H9 (cell line): Measurements from ENCODE around the gene DPF3. TPM values are rescaled to one million over a fixed set of nuclear protein-coding genes. Genes with fewer than 3 reads are reported as not detected.

Experiments used
- DNase-seq: peaks from one replicate; pipeline ENCODE4 v3.0.0-alpha.2; 2017
- H2AFZ ChIP-seq: one replicate; pipeline ENCODE4 v1.6.1; 2013; ENCODE audit warnings: mild to moderate bottlenecking, low read length, control low read depth, moderate library complexity
- H2AK5ac ChIP-seq: 2 replicates; pipeline ENCODE4 v1.6.1; 2013; ENCODE audit warnings: low read length, control low read depth, mixed read lengths; ENCODE audit not compliant: insufficient read length
- H2BK120ac ChIP-seq: one replicate; pipeline ENCODE4 v1.6.1; 2013; ENCODE audit warnings: low read depth, mild to moderate bottlenecking, low read length, control low read depth, inconsistent platforms; ENCODE audit not compliant: poor library complexity, severe bottlenecking
- H2BK12ac ChIP-seq: 2 replicates; pipeline ENCODE4 v1.6.1; 2013; ENCODE audit warnings: low read length, control low read depth, mixed read lengths, low read depth; ENCODE audit not compliant: insufficient read length
- H2BK15ac ChIP-seq: 2 replicates; pipeline ENCODE4 v1.6.1; 2013; ENCODE audit warnings: low read depth, low read length, control low read depth
- H2BK20ac ChIP-seq: one replicate; pipeline ENCODE4 v1.6.1; 2013; ENCODE audit warnings: low read depth, mild to moderate bottlenecking, low read length, control low read depth, inconsistent platforms; ENCODE audit not compliant: poor library complexity, severe bottlenecking
- H2BK5ac ChIP-seq: 2 replicates; pipeline ENCODE4 v1.6.1; 2013; ENCODE audit warnings: low read length, control low read depth, mixed read lengths; ENCODE audit not compliant: insufficient read length
- H3K14ac ChIP-seq: 2 replicates; pipeline ENCODE4 v1.6.1; 2013; ENCODE audit warnings: low read length, control low read depth; ENCODE audit not compliant: insufficient read depth
- H3K18ac ChIP-seq: 2 replicates; pipeline ENCODE4 v1.6.1; 2013; ENCODE audit warnings: low read depth, mild to moderate bottlenecking, mixed read lengths, low read length, control low read depth; ENCODE audit not compliant: insufficient read length
- H3K23ac ChIP-seq: 2 replicates; pipeline ENCODE4 v1.6.1; 2013; ENCODE audit warnings: low read length, control low read depth, mixed read lengths, low read depth; ENCODE audit not compliant: insufficient read length
- H3K23me2 ChIP-seq: 2 replicates; pipeline ENCODE4 v1.6.1; 2013; ENCODE audit warnings: low read depth, mild to moderate bottlenecking, mixed read lengths, low read length, control low read depth; ENCODE audit not compliant: insufficient read length, poor library complexity, severe bottlenecking
- H3K27ac ChIP-seq: 2 replicates; pipeline ENCODE4 v1.5.1; 2013; ENCODE audit warnings: low read length, control low read depth, mixed read lengths, low read depth; ENCODE audit not compliant: insufficient read length
- H3K27me3 ChIP-seq: 2 replicates; pipeline ENCODE4 v1.6.1; 2013; ENCODE audit warnings: low read length, control low read depth, inconsistent platforms; ENCODE audit not compliant: insufficient read depth
- H3K4ac ChIP-seq: 2 replicates; pipeline ENCODE4 v1.6.1; 2013; ENCODE audit warnings: low read depth, mild to moderate bottlenecking, control low read depth, inconsistent platforms, low read length, moderate library complexity
- H3K4me1 ChIP-seq: 2 replicates; pipeline ENCODE4 v1.6.1; 2013; ENCODE audit warnings: low read length, control low read depth, inconsistent platforms; ENCODE audit not compliant: insufficient read depth
- H3K4me2 ChIP-seq: 2 replicates; pipeline ENCODE4 v1.6.1; 2013; ENCODE audit warnings: low read length, control low read depth, mixed read lengths; ENCODE audit not compliant: insufficient read length, insufficient read depth
- H3K56ac ChIP-seq: 2 replicates; pipeline ENCODE4 v1.6.1; 2013; ENCODE audit warnings: low read depth, mild to moderate bottlenecking, mixed read lengths, low read length, control low read depth; ENCODE audit not compliant: insufficient read length
- H3K79me1 ChIP-seq: 2 replicates; pipeline ENCODE4 v1.6.1; 2013; ENCODE audit warnings: low read depth, mild to moderate bottlenecking, moderate library complexity, low read length, control low read depth, inconsistent platforms; ENCODE audit not compliant: insufficient read depth, poor library complexity, severe bottlenecking
- H3K79me2 ChIP-seq: 2 replicates; pipeline ENCODE4 v1.6.1; 2013; ENCODE audit warnings: low read length, control low read depth, inconsistent platforms; ENCODE audit not compliant: insufficient read depth
- H3K9ac ChIP-seq: 2 replicates; pipeline ENCODE4 v1.6.1; 2013; ENCODE audit warnings: low read length, control low read depth, mixed read lengths; ENCODE audit not compliant: insufficient read length; ENCODE audit errors: extremely low read depth
- H3K9me3 ChIP-seq: one replicate; pipeline ENCODE4 v1.6.1; 2013; ENCODE audit warnings: low read depth, low read length, inconsistent platforms; ENCODE audit not compliant: control insufficient read depth
- H3T11ph ChIP-seq: one replicate; pipeline ENCODE4 v1.6.1; 2013; ENCODE audit warnings: mild to moderate bottlenecking, low read length, control low read depth, inconsistent platforms
- H4K20me1 ChIP-seq: one replicate; pipeline ENCODE4 v1.6.1; 2013; ENCODE audit not compliant: control insufficient read depth, insufficient read length, insufficient read depth
- H4K5ac ChIP-seq: 2 replicates; pipeline ENCODE4 v1.6.1; 2013; ENCODE audit warnings: low read depth, mild to moderate bottlenecking, mixed read lengths, low read length, control low read depth; ENCODE audit not compliant: insufficient read length
- H4K8ac ChIP-seq: replicated peaks from 2 replicates; pipeline ENCODE4 v1.6.1; 2013; ENCODE audit warnings: low read length, control low read depth, mixed read lengths, low read depth; ENCODE audit not compliant: insufficient read length
- H4K91ac ChIP-seq: 2 replicates; pipeline ENCODE4 v1.6.1; 2013; ENCODE audit warnings: low read depth, mild to moderate bottlenecking, moderate library complexity, mixed read lengths, low read length, control low read depth; ENCODE audit not compliant: insufficient read length
- H3K27ac Mint-ChIP-seq, 3 experiments: 2 replicates in 2 of 3; 3 replicates in 1 of 3; pipeline ENCODE4 v1.8.0; 2020 to 2021; ENCODE audit warnings: mixed read lengths in 3 of 3, mild to moderate bottlenecking in 1 of 3, moderate library complexity in 1 of 3
- H3K27me3 Mint-ChIP-seq: 2 replicates; pipeline ENCODE4 v1.8.0; 2021; ENCODE audit warnings: low read depth, mild to moderate bottlenecking, moderate library complexity, mixed read lengths
- H3K36me3 Mint-ChIP-seq, 3 experiments: 2 replicates in 2 of 3; 3 replicates in 1 of 3; pipeline ENCODE4 v1.8.0; 2020 to 2021; ENCODE audit warnings: low read depth in 3 of 3, mixed read lengths in 3 of 3; ENCODE audit not compliant: insufficient read depth in 1 of 3
- H3K4me1 Mint-ChIP-seq, 2 experiments: 2 replicates each; pipeline ENCODE4 v1.8.0; 2020; ENCODE audit warnings: mixed read lengths in 2 of 2
- H3K4me3 Mint-ChIP-seq, 2 experiments: 2 replicates in 1 of 2; 3 replicates in 1 of 2; pipeline ENCODE4 v1.8.0; 2020 to 2021; ENCODE audit warnings: mild to moderate bottlenecking in 2 of 2, mixed read lengths in 2 of 2, moderate library complexity in 1 of 2
- H3K9me3 Mint-ChIP-seq, 2 experiments: 2 replicates in 1 of 2; 3 replicates in 1 of 2; pipeline ENCODE4 v1.8.0; 2020; ENCODE audit warnings: mild to moderate bottlenecking in 2 of 2, mixed read lengths in 2 of 2, moderate library complexity in 1 of 2
- CTCF ChIP-seq: fragments of 200-600 bp; sonication (generic); conservative IDR thresholded peaks from 3 replicates; pipeline ENCODE4 v1.8.0; 2021; ENCODE audit warnings: antibody characterized with exemption, mild to moderate bottlenecking
- WGBS: extraction: QIAGEN DNeasy Blood & Tissue Kit; methylation state at CpG from one replicate; pipeline ENCODE4 v1.1.7; 2013; ENCODE audit warnings: missing lambda C conversion rate, low lambda C conversion rate, mixed read lengths; ENCODE audit not compliant: insufficient read length; ENCODE audit errors: extremely low coverage; 5-methylcytosine and 5-hydroxymethylcytosine counted together
- total RNA-seq: library from RNA; stranded (reverse); gene quantifications from 2 replicates; pipeline ENCODE4 v1.2.1, GENCODE V29; 2021

The DPF3 gene
- total RNA-seq, 1 experiment from 2014 or later, result not detected

DNA sequence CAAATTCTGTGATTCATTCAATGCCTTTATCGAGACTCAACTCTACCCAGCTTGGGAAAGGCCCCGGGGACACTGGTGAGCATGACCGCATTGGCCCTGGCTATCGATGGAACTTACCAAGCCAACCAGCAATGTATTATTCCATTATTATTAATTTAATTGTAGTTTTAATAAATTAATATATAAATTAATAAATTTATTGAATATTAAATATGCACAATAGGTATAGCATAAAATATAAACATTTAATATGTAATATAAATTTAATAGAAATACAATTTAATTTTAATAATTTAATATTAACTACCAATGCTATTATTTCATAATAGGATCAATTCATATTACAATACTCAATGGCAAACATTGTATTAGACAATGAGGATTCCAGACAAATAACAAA is 163.4 kb downstream of the DPF3 start:
- no peak for TF ChIP-seq CTCF
- Histone ChIP-seq H2AFZ (no peak overlapping the region), H4K91ac (no peak overlapping the region), H2BK15ac (no peak overlapping the region), H3K27me3 (no peaks in the 10 kb centered on the region), H3K9ac (no peak overlapping the region), H3K79me1 (no peaks in the 10 kb centered on the region), H4K8ac (no peak overlapping the region), H3K56ac (no peak overlapping the region), H3K23me2 (no peaks in the 10 kb centered on the region), H2BK20ac (no peak overlapping the region), H3K23ac (no peak overlapping the region), H3K79me2 (no peaks in the 10 kb centered on the region), H2BK12ac (no peak overlapping the region), H3T11ph (no peak overlapping the region), H3K18ac (no peak overlapping the region), H3K4me1 (no peaks in the 10 kb centered on the region), H3K4ac (no peak overlapping the region), H4K5ac (no peak overlapping the region), H3K4me2 (no peak overlapping the region), H2BK5ac (no peak overlapping the region), H3K14ac (no peak overlapping the region), H2BK120ac (no peak overlapping the region), H3K27ac (no peak overlapping the region), H2AK5ac (no peak overlapping the region), H3K9me3 (no peaks in the 10 kb centered on the region), H4K20me1 (no peaks in the 10 kb centered on the region)
- WGBS, result no CpG with 5 or more reads among the region's 4 CpGs
- Mint-ChIP-seq H3K27ac (no peak overlapping the region), H3K27me3 (peaks cover 23% of the 10 kb centered on the region), H3K36me3 (no peaks in the 10 kb centered on the region), H3K9me3 (no peaks in the 10 kb centered on the region; a peak in 1 of 5 replicates), H3K4me1 (no peaks in the 10 kb centered on the region; a peak in 1 of 4 replicates), H3K4me3 (no peak overlapping the region)
- no peak for DNase-seq
